Neural progenitor cell (in vitro differentiated cells): ENCODE data around the gene SSUH2.

Source experiments
- CTCF ChIP-seq: fragments of 200-600 bp; sonication (generic); IDR thresholded peaks from 2 replicates; pipeline ENCODE4 v1.5.1; 2017; ENCODE audit warnings: antibody characterized with exemption, mild to moderate bottlenecking
- EZH2 ChIP-seq: fragments of 200-600 bp; sonication (generic); IDR thresholded peaks from 2 replicates; pipeline ENCODE4 v1.6.1; 2017; ENCODE audit warnings: antibody characterized with exemption, mild to moderate bottlenecking, moderate library complexity

GRCh38 chr3:8642001-8642400 is 2.6 kb downstream of the SSUH2 start:
- no peak for TF ChIP-seq CTCF
- TF ChIP-seq EZH2 = no peak
